GM12878 (cell line): ENCODE measurements around the gene SLC35A1.

Experiments used
- CTCF ChIP-seq, 3 experiments: IDR thresholded peaks in 2 of 3; conservative IDR thresholded peaks in 1 of 3; 2 replicates each; pipeline ENCODE4 v1.5.1; 2011; ENCODE audit warnings: low read depth in 3 of 3, low read length in 3 of 3, mild to moderate bottlenecking in 3 of 3, control low read depth in 2 of 3, moderate library complexity in 2 of 3, inconsistent platforms in 1 of 3, mixed read lengths in 1 of 3; ENCODE audit not compliant: control insufficient read depth in 2 of 3, insufficient read depth in 1 of 3; ENCODE audit errors: extremely low read depth in 1 of 3
- EP300 ChIP-seq, 2 experiments: fragments of 150-350 bp in 1 of 2; IDR thresholded peaks; 2 replicates each; pipeline ENCODE4 v1.6.1; 2011 to 2012; ENCODE audit warnings: low read depth in 2 of 2, low read length in 2 of 2, borderline replicate concordance in 1 of 2, improper control_type of control experiment in 1 of 2, inconsistent platforms in 1 of 2; ENCODE audit not compliant: control insufficient read depth in 1 of 2
- FOS ChIP-seq: IDR thresholded peaks from 3 replicates; pipeline ENCODE4 v1.6.1; 2011; ENCODE audit warnings: borderline replicate concordance; ENCODE audit not compliant: insufficient read length; ENCODE audit errors: extremely low read depth
- PKNOX1 ChIP-seq: fragments of 450-650 bp; IDR thresholded peaks from 2 replicates; pipeline ENCODE4 v1.6.1; 2016; ENCODE audit warnings: mild to moderate bottlenecking
- POLR2A ChIP-seq: IDR thresholded peaks from 2 replicates; pipeline ENCODE4 v1.6.1; 2011; ENCODE audit warnings: low read depth, mild to moderate bottlenecking, low read length
- USF1 ChIP-seq: IDR thresholded peaks from 2 replicates; pipeline ENCODE4 v1.6.1; 2011; ENCODE audit warnings: borderline replicate concordance, low read depth, mild to moderate bottlenecking, moderate library complexity, mixed read lengths, low read length; ENCODE audit not compliant: insufficient read depth; ENCODE audit errors: extremely low read length

GRCh38 chr6:87561017-87561416, 88.2 kb downstream of the SLC35A1 start:
- TF ChIP-seq USF1: no peak
- no peak for TF ChIP-seq PKNOX1
- no peak for TF ChIP-seq EP300 (IDR thresholded peaks at IDR 0.05; ENCODE audit: borderline replicate concordance in 1 of 2, control insufficient read depth in 1 of 2, low read depth in 2 of 2, low read length in 2 of 2)
- no peak for TF ChIP-seq POLR2A
- TF ChIP-seq FOS: no peak
- no peak for TF ChIP-seq CTCF (IDR thresholded peaks at IDR 0.05 in 2 of 3, conservative IDR thresholded peaks at IDR 0.05 in 1 of 3; ENCODE audit: control insufficient read depth in 2 of 3, extremely low read depth in 1 of 3, insufficient read depth in 1 of 3, low read depth in 3 of 3, low read length in 3 of 3)
